Spleen (tissue), 13 donors: ENCODE data around the gene EXT2. TPM values are rescaled to one million over a fixed set of nuclear protein-coding genes. Genes with fewer than 3 reads are reported as not detected.

ENCODE experiments used
- DNase-seq: peaks from one replicate; pipeline ENCODE4 v3.0.0-alpha.2; 2020
- H3K27ac ChIP-seq, 8 donors: fragments of 200-600 bp; sonication (generic) in 7 of 8; 1 replicate in 4 of 8; 2 replicates in 4 of 8; pipeline versions ENCODE4 v1.5.0 to v1.8.0; 2016 to 2021; ENCODE audit warnings: inconsistent platforms in 4 of 8, mild to moderate bottlenecking in 4 of 8, moderate library complexity in 1 of 8
- H3K27me3 ChIP-seq, 7 donors: fragments of 200-600 bp; sonication (generic) in 6 of 7; replicated peaks in 1 of 7; 1 replicate in 4 of 7; 2 replicates in 3 of 7; pipeline versions ENCODE4 v1.5.0 to v1.8.0; 2016 to 2021; ENCODE audit warnings: inconsistent platforms in 3 of 7, mild to moderate bottlenecking in 1 of 7
- H3K36me3 ChIP-seq, 6 donors: fragments of 200-600 bp; sonication (generic) in 5 of 6; 1 replicate in 4 of 6; 2 replicates in 2 of 6; pipeline versions ENCODE4 v1.5.0 to v1.8.0; 2016 to 2021; ENCODE audit warnings: inconsistent platforms in 2 of 6
- H3K4me1 ChIP-seq, 6 donors: fragments of 200-600 bp; sonication (generic) in 5 of 6; 1 replicate in 3 of 6; 2 replicates in 3 of 6; pipeline versions ENCODE4 v1.5.0 to v1.8.0; 2016 to 2021; ENCODE audit warnings: inconsistent platforms in 3 of 6
- H3K4me3 ChIP-seq, 8 donors: fragments of 200-600 bp; sonication (generic) in 7 of 8; 1 replicate in 4 of 8; 2 replicates in 4 of 8; pipeline versions ENCODE4 v1.5.0 to v1.8.0; 2016 to 2021; ENCODE audit warnings: inconsistent platforms in 4 of 8, mild to moderate bottlenecking in 4 of 8, moderate library complexity in 2 of 8
- H3K9me3 ChIP-seq, 8 donors: fragments of 200-600 bp; sonication (generic) in 7 of 8; 1 replicate in 4 of 8; 2 replicates in 4 of 8; pipeline versions ENCODE4 v1.5.0 to v1.8.0; 2016 to 2021; ENCODE audit warnings: inconsistent platforms in 4 of 8
- POLR2A ChIP-seq, 3 donors: fragments of 450-650 bp; IDR thresholded peaks; one replicate each; pipeline ENCODE4 v1.5.1; 2017; ENCODE audit warnings: antibody characterized with exemption in 3 of 3, mild to moderate bottlenecking in 1 of 3
- POLR2AphosphoS5 ChIP-seq, 3 donors: sonication (generic); formaldehyde crosslinking; IDR thresholded peaks; one replicate each; pipeline ENCODE4 v1.5.1; 2017; ENCODE audit warnings: antibody characterized with exemption in 3 of 3
- WGBS, 5 donors: extraction: QIAGEN DNeasy Blood & Tissue Kit in 3 of 5; methylation state at CpG; one replicate each; pipeline versions ENCODE4 v1.1.5 to v1.1.7; 2013 to 2018; 5-methylcytosine and 5-hydroxymethylcytosine counted together
- intact Hi-C: fragments of 100-400 bp; cut with DNase I; formaldehyde crosslinking; loops from one replicate; pipeline ENCODE4 v1.15.0; 2023; ENCODE audit warnings: low total_unique reads
- long read RNA-seq, 2 donors: transcript quantifications; one replicate each; lab custom pipeline, GENCODE V29; 2026
- polyA plus RNA-seq, 3 donors: library from polyadenylated mRNA; stranded (reverse); fragments of 200-250 nt; gene quantifications; one replicate each; pipeline ENCODE4 v1.2.1, GENCODE V29; 2013
- total RNA-seq, 7 donors: library from RNA; depleted of rRNA in 3 of 7; stranded (reverse); fragments of >200 nt in 3 of 7; fragmentation: NEBNext Ultra II Directional in 4 of 7; extraction: Animal tissue kit (Norgen Biotek cat#: 25700) in 4 of 7; gene quantifications; one replicate each; pipeline versions ENCODE4 v1.1.0 to v1.2.1, GENCODE V29; 2016 to 2021
- TF ChIP-seq, protein P1 (sequence below), 11 experiments: fragments of 200-600 bp in 7 of 11; fragments of 450-650 bp in 4 of 11; sonication (generic) in 4 of 11; IDR thresholded peaks in 8 of 11; conservative IDR thresholded peaks in 3 of 11; 1 replicate in 7 of 11; 2 replicates in 4 of 11; pipeline versions ENCODE4 v1.4.0 to v1.8.0; 2016 to 2021; ENCODE audit warnings: antibody characterized with exemption in 11 of 11, inconsistent platforms in 4 of 11, mild to moderate bottlenecking in 1 of 11
- donor health status: healthy with polysubstance abuse.
- donor health status: DM: no; HTN: no; CAD: no; lungs with moderate emphysema.
- donor health status: DM: no; HTN: no; CAD: no.
- donor health status: Bipolar disorder and iron deficiency.
- donor health status: healthy.
- donor health status: DM: no; HTN: no; CAD: no.
- donor health status: DM: yes; HTN: yes; CAD: no.

The EXT2 gene
- total RNA-seq (10 to 100 TPM; 35.0 to 60.1 (median 45.0) TPM), polyA plus RNA-seq (10 to 100 TPM in 2 of 3 donors, 1 to 10 TPM in 1; 10.0 to 17.1 (median 13.0) TPM)
- long read RNA-seq, donor 1, transcript EXT2-210 (14 exons, 3,136 nt): major isoform, 15 of 28 reads
- long read RNA-seq, donor 1, partial matches to known transcripts: 13 of 28 reads
- long read RNA-seq, donor 1, other reads (novel, unspliced or antisense): 0 of 28 reads
- long read RNA-seq, donor 2, transcript EXT2-210 (14 exons, 3,136 nt): major isoform, 11 of 16 reads
- long read RNA-seq, donor 2, partial matches to known transcripts: 5 of 16 reads
- long read RNA-seq, donor 2, other reads (novel, unspliced or antisense): 0 of 16 reads

DNA sequence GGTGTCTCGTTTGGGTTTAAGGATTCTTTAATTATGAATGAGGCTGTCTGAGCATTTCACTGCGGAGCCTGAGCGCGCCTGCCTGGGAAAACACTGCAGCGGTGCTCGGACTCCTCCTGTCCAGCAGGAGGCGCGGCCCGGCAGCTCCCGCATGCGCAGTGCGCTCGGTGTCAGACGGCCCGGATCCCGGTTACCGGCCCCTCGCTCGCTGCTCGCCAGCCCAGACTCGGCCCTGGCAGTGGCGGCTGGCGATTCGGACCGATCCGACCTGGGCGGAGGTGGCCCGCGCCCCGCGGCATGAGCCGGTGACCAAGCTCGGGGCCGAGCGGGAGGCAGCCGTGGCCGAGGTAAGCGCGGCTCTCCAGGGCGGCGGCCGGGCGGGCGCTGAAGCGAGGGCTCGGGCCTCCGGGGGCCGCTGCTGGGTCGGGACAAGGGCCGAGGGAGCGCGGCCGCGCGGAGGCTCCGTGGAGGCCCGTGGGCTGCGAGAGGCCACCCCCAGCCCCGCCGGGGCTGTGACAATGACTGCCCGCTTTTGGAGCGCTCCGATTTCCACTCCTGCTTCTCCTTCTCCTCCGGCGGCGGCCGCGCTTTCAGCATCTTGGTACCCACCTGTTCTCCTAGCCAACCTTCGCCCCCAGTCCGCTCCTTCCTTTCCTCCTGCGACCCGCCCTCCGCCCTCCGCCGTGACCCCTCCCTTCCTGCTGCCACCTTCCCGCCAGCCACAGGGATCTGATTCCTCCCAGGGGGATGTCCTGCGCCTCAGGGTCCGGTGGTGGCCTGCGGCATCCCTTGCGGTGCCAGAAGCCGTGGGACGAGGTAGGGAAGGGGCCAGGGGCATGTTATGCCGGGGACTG is at the start of gene EXT2:
TSS of gene EXT2 (plus strand) at position 173 of the 854 bp plus-strand sequence. CDS start 12,035 bp downstream, outside the sequence.
- Histone ChIP-seq H3K9me3 (no peaks in the 10 kb centered on the region), H3K4me1 (peaks cover 6 to 40% (median 28%) of the 10 kb centered on the region in 6 donors), H3K36me3 (peaks cover 0 to 17% (median 0%) of the 10 kb centered on the region in 6 donors), H3K27ac (peak within 1 kb of the TSS; percentile 32 to 88 (median 78)), H3K4me3 (peak within 1 kb of the TSS; percentile 61 to 97 (median 85)), H3K27me3 (no peaks in the 10 kb centered on the region)
- TF ChIP-seq, protein P1, sequence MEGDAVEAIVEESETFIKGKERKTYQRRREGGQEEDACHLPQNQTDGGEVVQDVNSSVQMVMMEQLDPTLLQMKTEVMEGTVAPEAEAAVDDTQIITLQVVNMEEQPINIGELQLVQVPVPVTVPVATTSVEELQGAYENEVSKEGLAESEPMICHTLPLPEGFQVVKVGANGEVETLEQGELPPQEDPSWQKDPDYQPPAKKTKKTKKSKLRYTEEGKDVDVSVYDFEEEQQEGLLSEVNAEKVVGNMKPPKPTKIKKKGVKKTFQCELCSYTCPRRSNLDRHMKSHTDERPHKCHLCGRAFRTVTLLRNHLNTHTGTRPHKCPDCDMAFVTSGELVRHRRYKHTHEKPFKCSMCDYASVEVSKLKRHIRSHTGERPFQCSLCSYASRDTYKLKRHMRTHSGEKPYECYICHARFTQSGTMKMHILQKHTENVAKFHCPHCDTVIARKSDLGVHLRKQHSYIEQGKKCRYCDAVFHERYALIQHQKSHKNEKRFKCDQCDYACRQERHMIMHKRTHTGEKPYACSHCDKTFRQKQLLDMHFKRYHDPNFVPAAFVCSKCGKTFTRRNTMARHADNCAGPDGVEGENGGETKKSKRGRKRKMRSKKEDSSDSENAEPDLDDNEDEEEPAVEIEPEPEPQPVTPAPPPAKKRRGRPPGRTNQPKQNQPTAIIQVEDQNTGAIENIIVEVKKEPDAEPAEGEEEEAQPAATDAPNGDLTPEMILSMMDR (IDR thresholded peaks at IDR 0.05 in 8 of 11, conservative IDR thresholded peaks at IDR 0.05 in 3 of 11): peak; percentile 66 to 98 (median 91)
- TF ChIP-seq POLR2AphosphoS5 (IDR thresholded peaks at IDR 0.05) (peak; percentile 90 to 91 (median 90)), POLR2A (IDR thresholded peaks at IDR 0.05) (peak in 1 of 3 donors; percentile 50)
- intact Hi-C loops: no loop called here
- DNase-seq: peak; percentile 98
- 0 to 1% (median 0%) methylated on average over 71 to 83 of the region's 83 CpGs for WGBS, 5 donors

DNA sequence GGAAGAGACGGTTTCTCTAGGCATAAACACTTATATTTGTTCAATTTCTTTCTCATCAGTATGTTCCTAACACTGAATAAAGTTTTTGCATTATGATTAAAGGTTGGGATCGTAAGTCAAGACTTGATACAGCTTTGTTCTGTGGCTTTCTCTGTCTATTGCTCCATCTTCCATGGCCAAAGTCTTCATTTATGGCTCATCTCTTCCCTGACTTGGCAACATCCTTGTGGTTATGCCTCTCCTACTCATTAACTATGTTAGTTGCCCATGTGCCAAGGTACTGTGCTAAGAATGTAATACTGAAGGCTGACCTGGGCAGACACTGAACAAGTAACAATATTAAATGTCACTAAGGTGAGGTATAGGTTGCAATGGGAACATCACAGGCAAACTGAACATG is 49.3 kb upstream of the EXT2 start:
- Histone ChIP-seq H3K36me3 (no peaks in the 10 kb centered on the region), H3K9me3 (peaks cover 0 to 7% (median 5%) of the 10 kb centered on the region in 8 donors), H3K27me3 (no peaks in the 10 kb centered on the region), H3K4me3 (no peak overlapping the region), H3K27ac (no peak overlapping the region), H3K4me1 (no peaks in the 10 kb centered on the region)
- WGBS, 5 donors: 73 to 86% (median 78%) methylated on average over 2 of the region's 2 CpGs
- TF ChIP-seq POLR2A (IDR thresholded peaks at IDR 0.05): no peak
- TF ChIP-seq, protein P1 (IDR thresholded peaks at IDR 0.05 in 8 of 11, conservative IDR thresholded peaks at IDR 0.05 in 3 of 11): no peak
- no peak for TF ChIP-seq POLR2AphosphoS5 (IDR thresholded peaks at IDR 0.05)
- DNase-seq: no peak
- intact Hi-C loops: no loop called here

- DNase-seq: no peak
- TF ChIP-seq, protein P1 (IDR thresholded peaks at IDR 0.05 in 8 of 11, conservative IDR thresholded peaks at IDR 0.05 in 3 of 11): no peak
- TF ChIP-seq POLR2A (IDR thresholded peaks at IDR 0.05): no peak
- TF ChIP-seq POLR2AphosphoS5 (IDR thresholded peaks at IDR 0.05): no peak
- Histone ChIP-seq H3K27me3 (no peaks in the 10 kb centered on the region), H3K4me3 (no peak overlapping the region), H3K9me3 (no peaks in the 10 kb centered on the region), H3K27ac (no peak overlapping the region), H3K4me1 (no peaks in the 10 kb centered on the region), H3K36me3 (no peaks in the 10 kb centered on the region)
- intact Hi-C loops: no loop called here
- WGBS, 5 donors: 47 to 75% (median 64%) methylated on average over 2 of the region's 2 CpGs
These were observed 48.2 kb upstream of the EXT2 start for GRCh38 chr11:44047298-44047697.
